K562 (cell line): ENCODE results near the gene BTBD2. TPM values are rescaled to one million over a fixed set of nuclear protein-coding genes. Genes with fewer than 3 reads are reported as not detected.

Experiments
- ATAC-seq: fragments of 200-7000 bp; cut with Tn5 transposase; 3 replicates; pipeline ENCODE4 v1.9.1; 2020; ENCODE audit warnings: moderate library complexity
- BruUV-seq: library from RNA; stranded (reverse); fragments of 400-500 nt; replicated peaks from 2 replicates; lab custom pipeline; 2021; lab: Mats Ljungman, UMichigan
- CTCF ChIA-PET: fragments of 300-600 bp; formaldehyde crosslinking; extraction: SDS; loops from one replicate; lab custom pipeline; 2021; ENCODE audit warnings: low intra/inter-chr PET ratio; lab: Yijun Ruan, JAX
- POLR2A ChIA-PET: fragments of 300-600, 350-650 bp; sonication (Branson Sonifier 250); formaldehyde crosslinking; extraction: SDS; loops from one replicate; lab custom pipeline; 2021; ENCODE audit warnings: antibody characterized with exemption, inconsistent platforms; lab: Yijun Ruan, JAX
- DNase-seq, 4 experiments: peaks; one replicate each; pipeline versions ENCODE4 v3.0.0 to v3.0.0-alpha.2; 2011 to 2018; ENCODE audit warnings: low spot score in 3 of 4, mixed read lengths in 3 of 4; ENCODE audit errors: extremely low read depth in 1 of 4
- FAIRE-seq: peaks from 2 replicates; lab custom pipeline; 2011; peaks lifted over from hg19 to GRCh38; lab: Jason Lieb, UNC
- H2AFZ ChIP-seq: 2 replicates; pipeline ENCODE4 v1.6.0; 2011; ENCODE audit warnings: low read depth, low read length, control low read depth, inconsistent platforms
- H3K27ac ChIP-seq: fragments of 200-600 bp; 3 replicates; pipeline ENCODE4 v1.8.0; 2011; ENCODE audit warnings: low read depth, mild to moderate bottlenecking, control low read depth, inconsistent platforms, low read length, moderate library complexity, mixed read lengths; ENCODE audit errors: extremely low read depth
- H3K27me3 ChIP-seq, 2 experiments: fragments of 300-600 bp in 1 of 2; 2 replicates in 1 of 2; 3 replicates in 1 of 2; pipeline versions ENCODE4 v1.6.0 to v1.8.0; 2011; ENCODE audit warnings: inconsistent platforms in 2 of 2, low read length in 2 of 2, mild to moderate bottlenecking in 1 of 2, mixed read lengths in 1 of 2, moderate library complexity in 1 of 2; ENCODE audit not compliant: control insufficient read depth in 2 of 2, insufficient read depth in 2 of 2
- H3K36me3 ChIP-seq: fragments of 300-600 bp; 3 replicates; pipeline ENCODE4 v1.8.0; 2011; ENCODE audit warnings: mild to moderate bottlenecking, low read length, inconsistent platforms; ENCODE audit not compliant: control insufficient read depth, insufficient read depth
- H3K4me1 ChIP-seq, 2 experiments: fragments of 200-600 bp in 1 of 2; replicated peaks in 1 of 2; 2 replicates in 1 of 2; 3 replicates in 1 of 2; pipeline versions ENCODE4 v1.5.1 to v1.8.0; 2011; ENCODE audit warnings: inconsistent platforms in 2 of 2, low read length in 2 of 2, mild to moderate bottlenecking in 1 of 2, mixed read lengths in 1 of 2, moderate library complexity in 1 of 2; ENCODE audit not compliant: control insufficient read depth in 2 of 2, insufficient read depth in 2 of 2
- H3K4me2 ChIP-seq: 2 replicates; pipeline ENCODE4 v1.6.1; 2011; ENCODE audit warnings: low read length, control low read depth, inconsistent platforms, mixed read lengths; ENCODE audit not compliant: insufficient read depth
- H3K4me3 ChIP-seq: fragments of 200-600 bp; sonication (generic), shearing (Covaris generic); 2 replicates; pipeline ENCODE4 v1.5.1; 2016; ENCODE audit warnings: control low read depth, inconsistent platforms
- H3K79me2 ChIP-seq: fragments of 200-600 bp; 3 replicates; pipeline ENCODE4 v1.8.0; 2011; ENCODE audit warnings: low read length, inconsistent platforms; ENCODE audit not compliant: control insufficient read depth, insufficient read depth
- H3K9ac ChIP-seq, 2 experiments: 2 replicates each; pipeline versions ENCODE4 v1.6.0 to v1.6.1; 2011; ENCODE audit warnings: low read depth in 2 of 2, low read length in 2 of 2, control low read depth in 1 of 2, inconsistent platforms in 1 of 2, mild to moderate bottlenecking in 1 of 2, mixed read lengths in 1 of 2; ENCODE audit not compliant: insufficient read depth in 1 of 2
- H3K9me1 ChIP-seq: one replicate; pipeline ENCODE4 v1.6.0; 2011; ENCODE audit warnings: inconsistent platforms, mild to moderate bottlenecking, low read length, moderate library complexity; ENCODE audit not compliant: control insufficient read depth, insufficient read depth
- H3K9me3 ChIP-seq: replicated peaks from 2 replicates; pipeline ENCODE4 v1.5.1; 2011; ENCODE audit warnings: low read depth, low read length, inconsistent platforms; ENCODE audit not compliant: control insufficient read depth, insufficient read depth
- H4K20me1 ChIP-seq: replicated peaks from 2 replicates; pipeline ENCODE4 v1.6.1; 2011; ENCODE audit warnings: low read length, inconsistent platforms, mixed read lengths; ENCODE audit not compliant: control insufficient read depth, insufficient read depth
- FOSL1 ChIP-seq: fragments of 200-800 bp; sonication (Bioruptor generic); conservative IDR thresholded peaks from 2 replicates; pipeline ENCODE4 v1.6.1; 2016; ENCODE audit warnings: missing genetic modification characterization, missing compliant biosample characterization
- NCOR1 ChIP-seq: fragments of 450-650 bp; IDR thresholded peaks from 2 replicates; pipeline ENCODE4 v1.6.1; 2016; ENCODE audit warnings: mild to moderate bottlenecking, moderate library complexity
- SIN3B ChIP-seq: fragments of 450-650 bp; IDR thresholded peaks from 2 replicates; pipeline ENCODE4 v1.6.1; 2017; ENCODE audit warnings: low read depth, mild to moderate bottlenecking, moderate library complexity
- WGBS: fragments of 100-300 bp; shearing (Covaris generic); methylation state at CpG from one replicate; pipeline ENCODE4 v1.1.6; 2016; ENCODE audit warnings: low coverage, mixed read lengths; ENCODE audit not compliant: insufficient coverage; ENCODE audit errors: missing lambda C conversion rate; 5-methylcytosine and 5-hydroxymethylcytosine counted together
- in situ Hi-C: fragments of 300-500 bp; cut with MboI; formaldehyde crosslinking; loops from 4 replicates; pipeline ENCODE4 v1.15.0; 2018; ENCODE audit warnings: inconsistent platforms, mixed read lengths
- intact Hi-C: fragments of 100-400 bp; cut with micrococcal nuclease; formaldehyde crosslinking; loops from 2 replicates; pipeline ENCODE4 v1.14.2; 2022
- polyA plus RNA-seq, 8 experiments: library from polyadenylated mRNA; depleted of rRNA in 4 of 8; stranded (reverse) in 5 of 8; unstranded in 3 of 8; fragments of >200 nt; fragmentation: Nextera tagmentation in 2 of 8; fragmentation: Illumina TruSeq in 1 of 8; extraction: Ambion mirVana in 2 of 8; extraction: Trizol in 1 of 8; gene quantifications; 2 replicates each; pipeline versions ENCODE4 v1.2.1 to v1.2.3, GENCODE V29; 2011 to 2014; ENCODE audit warnings: inconsistent platforms in 1 of 8, missing spikeins in 1 of 8
- total RNA-seq, 7 experiments: library from RNA; depleted of rRNA in 6 of 7; stranded (reverse); fragments of >200 nt in 6 of 7; fragmentation: Illumina TruSeq in 2 of 7; extraction: Trizol in 2 of 7; gene quantifications; 2 replicates each; pipeline versions ENCODE4 v1.2.1 to v1.2.3, GENCODE V29; 2011 to 2021; ENCODE audit warnings: low replicate concordance in 1 of 7
- TF ChIP-seq, protein P1 (sequence below), 2 experiments: fragments of 450-650 bp in 1 of 2; sonication (generic) in 1 of 2; formaldehyde crosslinking in 1 of 2; IDR thresholded peaks; 2 replicates each; pipeline versions ENCODE4 v1.7.1 to v1.9.0; 2016 to 2022; ENCODE audit warnings: inconsistent platforms in 1 of 2, mild to moderate bottlenecking in 1 of 2, missing genetic modification reagents in 1 of 2
- TF ChIP-seq, protein P2 (sequence below): sonication (generic); formaldehyde crosslinking; IDR thresholded peaks from 2 replicates; pipeline ENCODE4 v1.9.0; 2022; ENCODE audit warnings: mild to moderate bottlenecking, missing genetic modification reagents
- TF ChIP-seq, protein P3 (sequence below), 2 experiments: fragments of 450-650 bp; IDR thresholded peaks; 2 replicates each; pipeline ENCODE4 v1.6.1; 2018; ENCODE audit warnings: mild to moderate bottlenecking in 2 of 2, low read depth in 1 of 2; ENCODE audit not compliant: partially characterized antibody in 2 of 2

Gene BTBD2
- total and polyA plus RNA-seq, 9 of the 15 experiments (the other 6 are each of a cell fraction or from before 2014, with no cell fraction given), result 0.10 to 15.6 (median 6.9) TPM

DNA sequence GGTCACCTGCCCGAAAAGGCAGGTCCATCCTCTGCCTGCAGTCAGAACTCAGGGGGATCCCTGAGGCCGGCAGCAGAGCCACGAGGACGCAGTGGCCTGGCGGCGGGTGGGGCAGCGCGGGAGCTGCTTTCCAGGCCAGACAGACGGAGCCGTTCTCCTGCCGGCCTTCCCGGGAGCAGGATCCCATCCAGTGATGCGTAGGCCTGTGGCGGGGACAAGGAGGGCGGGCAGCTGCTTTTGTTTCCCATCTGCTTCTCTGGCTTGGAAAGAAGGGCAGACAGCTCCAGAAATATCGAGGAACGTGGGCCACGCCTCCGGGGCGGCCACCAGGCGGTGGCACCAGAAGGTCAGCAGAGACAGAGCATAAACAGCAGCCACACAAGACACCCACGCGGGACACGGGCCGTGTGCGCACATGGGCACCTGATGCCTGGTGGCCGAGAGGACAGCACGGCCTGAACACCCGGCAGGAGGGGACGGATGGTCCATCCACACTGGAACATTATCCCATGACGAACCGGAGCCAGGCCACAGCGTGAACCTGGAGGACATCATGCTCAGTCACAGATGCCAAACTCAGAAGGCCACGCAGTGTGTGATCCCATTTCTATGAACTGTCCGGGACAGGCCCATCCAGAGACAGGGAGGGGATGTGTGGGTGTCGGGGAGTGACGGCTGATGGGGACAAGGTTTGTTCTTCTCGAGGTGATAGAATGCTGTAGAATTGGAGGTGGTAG is 49.4 kb upstream of the BTBD2 start:
- H3K27ac ChIP-seq, result no peak overlapping the region
- CTCF ChIA-PET, result no interaction called here
- FAIRE-seq, result no peak
- no peak for ATAC-seq
- intact Hi-C loops (loop anchor here (5.0 kb wide), 1 partner anchor 138 kb away; no protein-coding TSS in a partner anchor), in situ Hi-C loops (loop anchor here (5.0 kb wide), 1 partner anchor 43 kb away; no protein-coding TSS in a partner anchor)
- POLR2A ChIA-PET, result no interaction called here
- H3K9ac ChIP-seq, result peak overlapping the region in 1 of 2 experiments; percentile 81; a peak in 2 of 4 replicates
- BruUV-seq, result no TSS peak
- no peaks in the 10 kb centered on the region for H4K20me1 ChIP-seq
- H3K27me3 ChIP-seq, result no peaks in the 10 kb centered on the region
- H3K4me3 ChIP-seq, result no peak overlapping the region
- H3K4me2 ChIP-seq, result no peak overlapping the region
- 87% methylated on average over 27 of the region's 38 CpGs for WGBS
- no peaks in the 10 kb centered on the region for H3K36me3 ChIP-seq
- peaks cover 15 to 54% of the 10 kb centered on the region in 2 experiments for H3K4me1 ChIP-seq
- no peaks in the 10 kb centered on the region for H3K9me1 ChIP-seq
- H2AFZ ChIP-seq, result peak overlapping the region; percentile 41; the same call in 1 of the 2 replicates
- peaks cover 9% of the 10 kb centered on the region; the same call in 2 of the 3 replicates for H3K79me2 ChIP-seq
- DNase-seq, result no peak
- no peaks in the 10 kb centered on the region for H3K9me3 ChIP-seq
- TF ChIP-seq SIN3B (no peak), NCOR1 (no peak), FOSL1 (no peak)
- TF ChIP-seq, protein P1, sequence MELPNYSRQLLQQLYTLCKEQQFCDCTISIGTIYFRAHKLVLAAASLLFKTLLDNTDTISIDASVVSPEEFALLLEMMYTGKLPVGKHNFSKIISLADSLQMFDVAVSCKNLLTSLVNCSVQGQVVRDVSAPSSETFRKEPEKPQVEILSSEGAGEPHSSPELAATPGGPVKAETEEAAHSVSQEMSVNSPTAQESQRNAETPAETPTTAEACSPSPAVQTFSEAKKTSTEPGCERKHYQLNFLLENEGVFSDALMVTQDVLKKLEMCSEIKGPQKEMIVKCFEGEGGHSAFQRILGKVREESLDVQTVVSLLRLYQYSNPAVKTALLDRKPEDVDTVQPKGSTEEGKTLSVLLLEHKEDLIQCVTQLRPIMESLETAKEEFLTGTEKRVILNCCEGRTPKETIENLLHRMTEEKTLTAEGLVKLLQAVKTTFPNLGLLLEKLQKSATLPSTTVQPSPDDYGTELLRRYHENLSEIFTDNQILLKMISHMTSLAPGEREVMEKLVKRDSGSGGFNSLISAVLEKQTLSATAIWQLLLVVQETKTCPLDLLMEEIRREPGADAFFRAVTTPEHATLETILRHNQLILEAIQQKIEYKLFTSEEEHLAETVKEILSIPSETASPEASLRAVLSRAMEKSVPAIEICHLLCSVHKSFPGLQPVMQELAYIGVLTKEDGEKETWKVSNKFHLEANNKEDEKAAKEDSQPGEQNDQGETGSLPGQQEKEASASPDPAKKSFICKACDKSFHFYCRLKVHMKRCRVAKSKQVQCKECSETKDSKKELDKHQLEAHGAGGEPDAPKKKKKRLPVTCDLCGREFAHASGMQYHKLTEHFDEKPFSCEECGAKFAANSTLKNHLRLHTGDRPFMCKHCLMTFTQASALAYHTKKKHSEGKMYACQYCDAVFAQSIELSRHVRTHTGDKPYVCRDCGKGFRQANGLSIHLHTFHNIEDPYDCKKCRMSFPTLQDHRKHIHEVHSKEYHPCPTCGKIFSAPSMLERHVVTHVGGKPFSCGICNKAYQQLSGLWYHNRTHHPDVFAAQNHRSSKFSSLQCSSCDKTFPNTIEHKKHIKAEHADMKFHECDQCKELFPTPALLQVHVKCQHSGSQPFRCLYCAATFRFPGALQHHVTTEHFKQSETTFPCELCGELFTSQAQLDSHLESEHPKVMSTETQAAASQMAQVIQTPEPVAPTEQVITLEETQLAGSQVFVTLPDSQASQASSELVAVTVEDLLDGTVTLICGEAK (IDR thresholded peaks at IDR 0.05), result no peak
- TF ChIP-seq, protein P1 (CRISPR knock-in tag; IDR thresholded peaks at IDR 0.05), result no peak
- TF ChIP-seq, protein P2, sequence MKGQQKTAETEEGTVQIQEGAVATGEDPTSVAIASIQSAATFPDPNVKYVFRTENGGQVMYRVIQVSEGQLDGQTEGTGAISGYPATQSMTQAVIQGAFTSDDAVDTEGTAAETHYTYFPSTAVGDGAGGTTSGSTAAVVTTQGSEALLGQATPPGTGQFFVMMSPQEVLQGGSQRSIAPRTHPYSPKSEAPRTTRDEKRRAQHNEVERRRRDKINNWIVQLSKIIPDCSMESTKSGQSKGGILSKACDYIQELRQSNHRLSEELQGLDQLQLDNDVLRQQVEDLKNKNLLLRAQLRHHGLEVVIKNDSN (CRISPR knock-in tag), result no peak
- TF ChIP-seq, protein P3, sequence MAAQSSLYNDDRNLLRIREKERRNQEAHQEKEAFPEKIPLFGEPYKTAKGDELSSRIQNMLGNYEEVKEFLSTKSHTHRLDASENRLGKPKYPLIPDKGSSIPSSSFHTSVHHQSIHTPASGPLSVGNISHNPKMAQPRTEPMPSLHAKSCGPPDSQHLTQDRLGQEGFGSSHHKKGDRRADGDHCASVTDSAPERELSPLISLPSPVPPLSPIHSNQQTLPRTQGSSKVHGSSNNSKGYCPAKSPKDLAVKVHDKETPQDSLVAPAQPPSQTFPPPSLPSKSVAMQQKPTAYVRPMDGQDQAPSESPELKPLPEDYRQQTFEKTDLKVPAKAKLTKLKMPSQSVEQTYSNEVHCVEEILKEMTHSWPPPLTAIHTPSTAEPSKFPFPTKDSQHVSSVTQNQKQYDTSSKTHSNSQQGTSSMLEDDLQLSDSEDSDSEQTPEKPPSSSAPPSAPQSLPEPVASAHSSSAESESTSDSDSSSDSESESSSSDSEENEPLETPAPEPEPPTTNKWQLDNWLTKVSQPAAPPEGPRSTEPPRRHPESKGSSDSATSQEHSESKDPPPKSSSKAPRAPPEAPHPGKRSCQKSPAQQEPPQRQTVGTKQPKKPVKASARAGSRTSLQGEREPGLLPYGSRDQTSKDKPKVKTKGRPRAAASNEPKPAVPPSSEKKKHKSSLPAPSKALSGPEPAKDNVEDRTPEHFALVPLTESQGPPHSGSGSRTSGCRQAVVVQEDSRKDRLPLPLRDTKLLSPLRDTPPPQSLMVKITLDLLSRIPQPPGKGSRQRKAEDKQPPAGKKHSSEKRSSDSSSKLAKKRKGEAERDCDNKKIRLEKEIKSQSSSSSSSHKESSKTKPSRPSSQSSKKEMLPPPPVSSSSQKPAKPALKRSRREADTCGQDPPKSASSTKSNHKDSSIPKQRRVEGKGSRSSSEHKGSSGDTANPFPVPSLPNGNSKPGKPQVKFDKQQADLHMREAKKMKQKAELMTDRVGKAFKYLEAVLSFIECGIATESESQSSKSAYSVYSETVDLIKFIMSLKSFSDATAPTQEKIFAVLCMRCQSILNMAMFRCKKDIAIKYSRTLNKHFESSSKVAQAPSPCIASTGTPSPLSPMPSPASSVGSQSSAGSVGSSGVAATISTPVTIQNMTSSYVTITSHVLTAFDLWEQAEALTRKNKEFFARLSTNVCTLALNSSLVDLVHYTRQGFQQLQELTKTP (IDR thresholded peaks at IDR 0.05; ENCODE audit: low read depth in 1 of 2, partially characterized antibody in 2 of 2), result no peak
